Stimulated activated CD4-positive, alpha-beta T cell treated with anti-CD3 and anti-CD28 coated beads, Interleukin-15, amount 100 ng/mL, for 24 hours (primary cell): Measurements from ENCODE around the gene MED20.

ENCODE experiments used
- DNase-seq: peaks from one replicate; pipeline ENCODE4 v3.0.0-alpha.2; 2020

Gene MED20

GRCh38 chr6:41901882-41902519, 18.9 kb downstream of the MED20 start:
- peak; percentile 70 for DNase-seq

- DNase-seq = no peak
Observed at GRCh38 chr6:41900861-41901260, 20.1 kb downstream of the MED20 start.

GRCh38 chr6:41896281-41896680, 24.7 kb downstream of the MED20 start:
- no peak for DNase-seq

DNA sequence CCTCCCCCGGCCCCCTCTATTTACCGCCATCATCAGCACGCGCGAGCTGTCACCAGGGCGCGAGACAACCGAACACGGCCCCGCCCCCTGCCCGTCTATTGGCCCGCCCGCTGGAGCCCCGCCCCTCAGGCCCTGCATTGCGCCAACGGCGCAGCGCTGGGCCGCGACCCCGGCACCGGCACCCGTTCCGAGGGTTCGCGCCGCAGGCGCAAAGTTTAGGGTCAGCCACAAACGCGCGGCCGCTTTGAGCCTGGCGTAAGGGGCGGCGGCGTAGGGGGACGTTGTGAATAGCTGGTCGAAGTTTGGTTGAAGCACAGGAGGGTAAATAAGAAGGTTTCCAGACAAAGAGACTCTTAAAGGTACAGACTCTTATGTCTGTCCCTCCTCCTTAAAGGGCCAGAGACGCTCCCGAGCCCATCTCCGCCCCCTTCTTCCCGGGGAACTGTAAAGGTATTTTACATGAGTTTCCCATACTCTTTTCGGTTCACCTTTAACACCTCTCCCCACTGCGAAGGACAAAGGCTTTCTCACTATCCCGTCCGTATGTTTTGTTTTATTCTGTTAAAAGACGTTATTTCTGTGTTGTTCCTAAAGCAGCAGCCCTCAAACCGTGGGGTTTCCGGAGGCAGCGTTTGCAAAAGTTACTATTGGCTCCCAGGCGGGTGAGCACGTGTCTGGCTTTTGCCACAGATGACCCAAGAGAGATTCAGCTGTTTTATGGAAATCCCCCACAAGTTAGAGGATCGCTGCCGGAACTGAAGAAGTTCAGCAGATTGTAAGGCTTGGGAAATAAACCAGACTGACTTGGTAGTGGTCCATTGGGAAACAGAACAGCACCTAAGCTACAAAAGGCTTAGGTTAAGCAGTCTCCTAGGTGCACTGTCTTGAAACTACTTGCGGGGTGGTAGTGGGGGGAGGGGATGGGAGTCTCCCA, 25.4 kb downstream of the MED20 start, which contains the start of gene USP49:
USP49 (minus strand) TSS at position 76 of the 934 bp plus-strand sequence. CDS start 88,392 bp downstream, outside the sequence.
- DNase-seq = peak; percentile 97

- DNase-seq = peak; percentile 16
Observed at GRCh38 chr6:41894366-41895299, 26.3 kb downstream of the MED20 start.

GRCh38 chr6:41892921-41893564, 27.9 kb downstream of the MED20 start:
- no peak for DNase-seq

DNA sequence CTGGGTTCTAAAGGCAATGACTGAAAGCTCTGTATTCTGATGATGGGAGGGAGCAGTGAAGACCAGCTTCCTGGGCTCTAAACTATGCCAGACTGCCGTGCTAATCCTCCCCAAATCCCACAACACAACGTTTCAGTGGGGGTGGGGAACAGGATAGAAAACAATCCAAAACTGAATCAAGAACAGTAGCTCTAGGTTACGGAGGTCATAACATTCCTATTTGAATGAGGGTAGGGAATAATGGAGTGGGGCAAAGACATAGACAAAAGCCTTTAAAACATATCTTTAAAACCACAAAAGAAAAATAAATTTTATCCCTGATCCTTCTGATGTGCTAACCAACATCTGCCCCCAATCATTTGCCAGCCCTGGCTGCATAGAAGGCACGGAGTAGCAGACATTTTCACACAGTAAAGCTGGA, 33.6 kb downstream of the MED20 start:
- DNase-seq = no peak

GRCh38 chr6:41885930-41886329, 35.0 kb downstream of the MED20 start:
- no peak for DNase-seq

GRCh38 chr6:41884957-41885356, 36.0 kb downstream of the MED20 start:
- no peak for DNase-seq

- no peak for DNase-seq
Observed at GRCh38 chr6:41881506-41881905, 39.4 kb downstream of the MED20 start.

DNA sequence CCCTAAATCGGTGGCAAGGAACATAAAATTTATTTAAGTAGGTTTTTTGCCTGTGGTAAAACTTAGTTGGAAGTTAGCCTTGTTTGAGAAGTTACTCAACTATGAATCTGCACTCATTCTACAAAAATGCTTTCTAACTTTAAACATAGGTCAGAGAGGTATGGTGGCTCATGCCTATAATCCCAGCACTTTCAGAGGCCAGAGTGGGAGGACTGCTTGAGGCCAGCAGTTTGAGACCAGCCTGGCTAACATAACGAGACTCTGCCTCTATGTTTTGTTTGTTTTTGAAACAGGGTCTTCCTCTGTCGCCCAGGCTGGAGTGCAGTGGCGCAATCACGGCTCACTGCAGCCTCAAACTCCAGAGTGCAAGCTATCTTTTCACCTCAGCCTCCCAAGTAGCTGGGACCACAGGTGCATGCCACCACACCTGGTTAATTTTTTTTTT, 42.0 kb downstream of the MED20 start:
- DNase-seq = no peak

GRCh38 chr6:41878246-41878645, 42.7 kb downstream of the MED20 start:
- no peak for DNase-seq

GRCh38 chr6:41877051-41877680, 43.8 kb downstream of the MED20 start:
- DNase-seq = no peak

DNA sequence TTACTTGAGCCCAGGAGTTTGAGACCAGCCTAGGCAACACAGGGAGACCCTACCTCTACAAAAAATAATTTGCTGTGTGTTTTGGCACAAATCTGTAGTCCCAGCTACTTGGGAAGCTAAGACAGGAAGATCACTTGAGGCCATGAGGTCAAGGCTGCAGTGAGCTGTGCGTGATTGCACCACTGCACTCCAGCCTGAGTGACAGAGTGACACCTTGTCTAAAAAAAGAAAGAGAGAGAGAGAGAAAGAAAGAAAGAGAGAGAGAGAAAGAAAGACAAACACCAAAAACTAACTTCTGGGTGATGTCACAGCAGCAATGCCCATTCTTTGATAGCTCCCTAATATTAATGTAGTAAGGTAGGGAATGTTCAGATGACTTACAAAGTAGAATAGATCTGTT, 46.2 kb downstream of the MED20 start:
- DNase-seq = no peak

DNA sequence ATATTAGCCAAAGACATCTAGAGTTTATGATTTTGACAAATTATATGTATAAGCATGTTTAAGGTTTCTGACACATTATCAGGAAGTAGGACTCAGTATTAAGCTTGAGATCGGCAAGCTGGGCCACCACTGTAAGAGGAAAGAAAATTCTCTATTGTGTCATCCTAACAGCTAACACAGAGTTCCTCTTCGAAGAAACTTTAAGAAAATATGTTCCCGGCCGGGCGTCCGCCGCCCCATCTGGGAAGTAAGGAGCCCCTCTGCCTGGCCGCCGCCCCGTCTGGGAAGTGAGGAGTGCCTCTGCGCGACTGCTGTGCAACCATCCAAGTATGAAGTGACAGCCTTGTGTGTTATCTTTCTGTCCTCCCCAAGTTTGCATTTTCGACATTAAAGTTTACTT, 48.8 kb downstream of the MED20 start:
- DNase-seq = no peak

DNA sequence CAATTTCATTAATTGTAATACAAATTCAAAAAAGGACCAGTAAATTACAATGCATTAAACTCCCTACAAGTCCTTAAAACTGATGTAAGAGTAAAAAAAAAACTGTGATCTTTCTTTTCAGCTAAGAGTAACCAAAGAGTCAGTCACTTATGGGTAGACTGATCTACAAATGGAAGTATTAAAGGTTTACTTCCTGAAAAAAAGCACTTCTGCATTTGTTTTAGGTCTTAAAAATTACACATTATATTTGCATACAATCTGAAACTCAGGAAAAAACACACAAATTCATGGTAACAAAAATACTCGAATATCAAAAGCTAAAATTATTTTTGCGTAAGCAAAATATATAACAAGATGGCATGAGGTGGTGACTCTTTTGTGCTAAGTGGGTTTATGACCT, 49.2 kb downstream of the MED20 start:
- DNase-seq = no peak

GRCh38 chr6:41859356-41859755, 61.6 kb downstream of the MED20 start:
- no peak for DNase-seq

GRCh38 chr6:41858703-41859102, 62.2 kb downstream of the MED20 start:
- no peak for DNase-seq
